Esophagus squamous epithelium (tissue), 4 donors: ENCODE data around the gene BIN1.

ENCODE experiments used
- CTCF ChIP-seq, 6 experiments: fragments of 450-650 bp in 4 of 6; fragments of 200-600 bp in 2 of 6; sonication (generic) in 2 of 6; IDR thresholded peaks; one replicate each; pipeline ENCODE4 v1.5.1; 2016 to 2019; ENCODE audit warnings: antibody characterized with exemption in 6 of 6, mild to moderate bottlenecking in 4 of 6, moderate library complexity in 4 of 6
- POLR2A ChIP-seq, 4 donors: fragments of 450-650 bp; IDR thresholded peaks; one replicate each; pipeline ENCODE4 v1.6.1; 2017; ENCODE audit warnings: antibody characterized with exemption in 4 of 4, mild to moderate bottlenecking in 4 of 4, moderate library complexity in 3 of 4

- TF ChIP-seq CTCF (IDR thresholded peaks at IDR 0.05) (no peak), POLR2A (IDR thresholded peaks at IDR 0.05) (no peak)
Measured at GRCh38 chr2:127016329-127016728, 90.6 kb downstream of the BIN1 start.
